IMR-90 (cell line): Measurements from ENCODE around the gene RHOH. TPM values are rescaled to one million over a fixed set of nuclear protein-coding genes. Genes with fewer than 3 reads are reported as not detected.

Source experiments
- ATAC-seq: fragments of 200-7000 bp; cut with Tn5 transposase; 2 replicates; pipeline ENCODE4 v1.9.1; 2020; ENCODE audit warnings: low read depth, mild to moderate bottlenecking, moderate library complexity
- BruUV-seq: library from RNA; stranded (reverse); fragments of 400-500 nt; replicated peaks from 2 replicates; lab custom pipeline; 2021; lab: Mats Ljungman, UMichigan
- CTCF ChIA-PET: fragments of 300-600 bp; formaldehyde crosslinking; extraction: SDS; loops from one replicate; lab custom pipeline; 2021; ENCODE audit warnings: antibody characterized with exemption; lab: Yijun Ruan, JAX
- POLR2A ChIA-PET: fragments of 300-600 bp; sonication (Branson Sonifier 250); formaldehyde crosslinking; loops from one replicate; lab custom pipeline; 2022; ENCODE audit warnings: antibody characterized with exemption; ENCODE audit not compliant: unreplicated experiment; lab: Charles Lee
- DNase-seq: peaks from one replicate; pipeline ENCODE4 v3.0.0; 2013
- H2AFZ ChIP-seq: replicated peaks from 2 replicates; pipeline ENCODE3; 2013; ENCODE audit warnings: low read length, mild to moderate bottlenecking; ENCODE audit not compliant: poor library complexity
- H2AK5ac ChIP-seq: 2 replicates; pipeline ENCODE4 v1.6.1; 2013; ENCODE audit warnings: low read depth, low read length, inconsistent platforms
- H2AK9ac ChIP-seq: replicated peaks from 2 replicates; pipeline ENCODE3; 2013; ENCODE audit warnings: mild to moderate bottlenecking, low read depth, low read length, moderate library complexity; ENCODE audit not compliant: poor library complexity
- H2BK120ac ChIP-seq: 2 replicates; pipeline ENCODE4 v1.6.1; 2013; ENCODE audit warnings: low read depth, low read length, inconsistent platforms
- H2BK15ac ChIP-seq: 3 replicates; pipeline ENCODE4 v1.6.1; 2013; ENCODE audit warnings: low read depth, low read length, inconsistent platforms
- H2BK20ac ChIP-seq: 2 replicates; pipeline ENCODE4 v1.6.1; 2013; ENCODE audit warnings: low read depth, mild to moderate bottlenecking, inconsistent platforms, low read length, moderate library complexity
- H2BK5ac ChIP-seq: 2 replicates; pipeline ENCODE4 v1.6.1; 2013; ENCODE audit warnings: mild to moderate bottlenecking, low read depth, low read length, inconsistent platforms; ENCODE audit not compliant: poor library complexity, severe bottlenecking
- H3K14ac ChIP-seq: replicated peaks from 2 replicates; pipeline ENCODE4 v1.6.1; 2013; ENCODE audit warnings: low read depth, low read length, inconsistent platforms
- H3K18ac ChIP-seq: 2 replicates; pipeline ENCODE4 v1.6.1; 2013; ENCODE audit warnings: low read depth, low read length, control low read depth
- H3K23ac ChIP-seq: 2 replicates; pipeline ENCODE4 v1.6.1; 2013; ENCODE audit warnings: low read depth, low read length, inconsistent platforms
- H3K27ac ChIP-seq: 2 replicates; pipeline ENCODE4 v1.5.1; 2013; ENCODE audit warnings: mild to moderate bottlenecking, control low read depth, low read length; ENCODE audit not compliant: insufficient read depth
- H3K27me3 ChIP-seq: 2 replicates; pipeline ENCODE4 v1.6.1; 2013; ENCODE audit warnings: low read length; ENCODE audit not compliant: control insufficient read depth, insufficient read depth
- H3K36me3 ChIP-seq: 2 replicates; pipeline ENCODE4 v1.6.1; 2013; ENCODE audit warnings: low read length, mixed read lengths; ENCODE audit not compliant: control insufficient read depth, insufficient read depth
- H3K4ac ChIP-seq: 2 replicates; pipeline ENCODE4 v1.6.1; 2013; ENCODE audit warnings: low read depth, low read length, inconsistent platforms
- H3K4me1 ChIP-seq: 2 replicates; pipeline ENCODE4 v1.6.1; 2013; ENCODE audit warnings: low read length, mixed read lengths; ENCODE audit not compliant: control insufficient read depth, insufficient read depth
- H3K4me2 ChIP-seq: 2 replicates; pipeline ENCODE4 v1.6.1; 2013; ENCODE audit warnings: low read depth, mild to moderate bottlenecking, control low read depth, low read length, moderate library complexity
- H3K4me3 ChIP-seq: 2 replicates; pipeline ENCODE4 v1.5.1; 2013; ENCODE audit warnings: low read depth, mild to moderate bottlenecking, control low read depth, low read length, moderate library complexity; ENCODE audit not compliant: insufficient read depth
- H3K56ac ChIP-seq: 2 replicates; pipeline ENCODE4 v1.6.1; 2013; ENCODE audit warnings: low read length, inconsistent platforms; ENCODE audit not compliant: insufficient read depth; ENCODE audit errors: extremely low read depth
- H3K79me1 ChIP-seq, 2 experiments: 2 replicates each; pipeline ENCODE4 v1.6.1; 2013; ENCODE audit warnings: low read length in 2 of 2, inconsistent platforms in 1 of 2, low read depth in 1 of 2
- H3K9ac ChIP-seq: 2 replicates; pipeline ENCODE4 v1.6.1; 2013; ENCODE audit warnings: low read depth, low read length, control low read depth
- H3K9me1 ChIP-seq: 2 replicates; pipeline ENCODE4 v1.6.1; 2013; ENCODE audit warnings: low read length, inconsistent platforms; ENCODE audit not compliant: insufficient read depth
- H3K9me3 ChIP-seq: 2 replicates; pipeline ENCODE4 v1.6.1; 2013; ENCODE audit warnings: low read length; ENCODE audit not compliant: control insufficient read depth, insufficient read depth
- H4K20me1 ChIP-seq: 2 replicates; pipeline ENCODE4 v1.6.1; 2013; ENCODE audit warnings: low read length, inconsistent platforms; ENCODE audit not compliant: insufficient read depth
- H4K5ac ChIP-seq: 2 replicates; pipeline ENCODE4 v1.6.1; 2013; ENCODE audit warnings: mild to moderate bottlenecking, low read depth, low read length, control low read depth
- H4K8ac ChIP-seq, 2 experiments: 2 replicates each; pipeline ENCODE4 v1.6.1; 2013; ENCODE audit warnings: low read depth in 2 of 2, low read length in 2 of 2, control low read depth in 1 of 2, inconsistent platforms in 1 of 2
- H4K91ac ChIP-seq: 2 replicates; pipeline ENCODE4 v1.6.1; 2013; ENCODE audit warnings: low read depth, low read length, inconsistent platforms; ENCODE audit not compliant: insufficient read depth
- CEBPB ChIP-seq: IDR thresholded peaks from 2 replicates; pipeline ENCODE4 v1.6.1; 2012; ENCODE audit warnings: low read depth, low read length, improper control_type of control experiment
- RAD21 ChIP-seq: IDR thresholded peaks from 2 replicates; pipeline ENCODE4 v1.6.1; 2012; ENCODE audit warnings: low read length, improper control_type of control experiment
- RFX5 ChIP-seq: IDR thresholded peaks from 2 replicates; pipeline ENCODE4 v1.8.0; 2012; ENCODE audit warnings: low read depth, mild to moderate bottlenecking, low read length, moderate library complexity
- WGBS, 2 experiments: methylation state at CpG; one replicate each; pipeline versions ENCODE4 v1.1.5 to v1.1.7; 2013; ENCODE audit warnings: missing lambda C conversion rate in 2 of 2; ENCODE audit not compliant: insufficient read length in 1 of 2; ENCODE audit errors: extremely low coverage in 2 of 2; 5-methylcytosine and 5-hydroxymethylcytosine counted together
- dilution Hi-C: fragments of 300-500 bp; cut with HindIII; formaldehyde crosslinking; loops from one replicate; pipeline ENCODE4 v1.14.3; 2018; ENCODE audit warnings: low sequenced_read_pairs; ENCODE audit not compliant: unreplicated experiment
- in situ Hi-C: fragments of 300-500 bp; cut with MboI; formaldehyde crosslinking; loops from 3 replicates; pipeline ENCODE4 v1.14.3; 2019; ENCODE audit warnings: low sequenced_read_pairs, inconsistent platforms, mixed read lengths
- intact Hi-C: fragments of 100-400 bp; cut with micrococcal nuclease; formaldehyde crosslinking; loops from 2 replicates; pipeline ENCODE4 v1.10.0; 2022
- polyA plus RNA-seq, 3 experiments: library from polyadenylated mRNA; depleted of rRNA; stranded (reverse); fragments of >200 nt; gene quantifications; 2 replicates each; pipeline ENCODE4 v1.2.3, GENCODE V29; 2012; ENCODE audit warnings: low replicate concordance in 1 of 3
- total RNA-seq: library from RNA; depleted of rRNA; stranded (reverse); fragments of >200 nt; gene quantifications from 2 replicates; pipeline ENCODE4 v1.2.3, GENCODE V29; 2012

The RHOH gene
- total and polyA plus RNA-seq, 2 of the 4 experiments (the other 2 are of a cell fraction): not detected

GRCh38 chr4:40197879-40198689 is 1.3 kb downstream of the RHOH start:
- Histone ChIP-seq H3K4me1 (peaks cover 2% of the 10 kb centered on the region; the same call in 1 of the 2 replicates), H2BK120ac (no peak overlapping the region), H3K4me3 (no peak overlapping the region), H4K20me1 (no peaks in the 10 kb centered on the region), H3K36me3 (no peaks in the 10 kb centered on the region), H4K8ac (no peak overlapping the region), H3K79me1 (no peaks in the 10 kb centered on the region), H2AK5ac (no peak overlapping the region), H3K18ac (no peak overlapping the region), H3K9me1 (no peaks in the 10 kb centered on the region), H3K23ac (no peak overlapping the region), H2BK20ac (no peak overlapping the region), H2AK9ac (no peak overlapping the region), H3K4me2 (no peak overlapping the region), H3K27ac (no peak overlapping the region), H3K14ac (no peak overlapping the region; the same call in 1 of the 2 replicates), H3K27me3 (peaks cover 2% of the 10 kb centered on the region; the same call in 1 of the 2 replicates), H3K9ac (no peak overlapping the region), H2AFZ (peak overlapping the region; percentile 60), H3K9me3 (no peaks in the 10 kb centered on the region), H3K56ac (no peak overlapping the region), H2BK15ac (no peak overlapping the region), H2BK5ac (no peak overlapping the region), H4K5ac (no peak overlapping the region), H4K91ac (no peak overlapping the region), H3K4ac (no peak overlapping the region)
- dilution Hi-C loops (no loop called here), intact Hi-C loops (no loop called here), in situ Hi-C loops (no loop called here)
- CTCF ChIA-PET: no interaction called here
- POLR2A ChIA-PET: no interaction called here
- TF ChIP-seq CEBPB (no peak), RAD21 (no peak), RFX5 (no peak)
- no TSS peak for BruUV-seq
- WGBS, 2 experiments: 92% methylated on average over 5 of the region's 15 CpGs; no CpG with 5 or more reads in 1 of the 2 experiments
- ATAC-seq (no peak), DNase-seq (no peak)
